GM12801 (cell line): ENCODE measurements around the gene GSTM1.

ENCODE experiments used
- TF ChIP-seq, protein P1 (sequence below): IDR thresholded peaks from one replicate; pipeline ENCODE4 v1.5.1; 2011; ENCODE audit warnings: control low read depth; ENCODE audit not compliant: insufficient read length; ENCODE audit errors: extremely low read depth

The GSTM1 gene

DNA sequence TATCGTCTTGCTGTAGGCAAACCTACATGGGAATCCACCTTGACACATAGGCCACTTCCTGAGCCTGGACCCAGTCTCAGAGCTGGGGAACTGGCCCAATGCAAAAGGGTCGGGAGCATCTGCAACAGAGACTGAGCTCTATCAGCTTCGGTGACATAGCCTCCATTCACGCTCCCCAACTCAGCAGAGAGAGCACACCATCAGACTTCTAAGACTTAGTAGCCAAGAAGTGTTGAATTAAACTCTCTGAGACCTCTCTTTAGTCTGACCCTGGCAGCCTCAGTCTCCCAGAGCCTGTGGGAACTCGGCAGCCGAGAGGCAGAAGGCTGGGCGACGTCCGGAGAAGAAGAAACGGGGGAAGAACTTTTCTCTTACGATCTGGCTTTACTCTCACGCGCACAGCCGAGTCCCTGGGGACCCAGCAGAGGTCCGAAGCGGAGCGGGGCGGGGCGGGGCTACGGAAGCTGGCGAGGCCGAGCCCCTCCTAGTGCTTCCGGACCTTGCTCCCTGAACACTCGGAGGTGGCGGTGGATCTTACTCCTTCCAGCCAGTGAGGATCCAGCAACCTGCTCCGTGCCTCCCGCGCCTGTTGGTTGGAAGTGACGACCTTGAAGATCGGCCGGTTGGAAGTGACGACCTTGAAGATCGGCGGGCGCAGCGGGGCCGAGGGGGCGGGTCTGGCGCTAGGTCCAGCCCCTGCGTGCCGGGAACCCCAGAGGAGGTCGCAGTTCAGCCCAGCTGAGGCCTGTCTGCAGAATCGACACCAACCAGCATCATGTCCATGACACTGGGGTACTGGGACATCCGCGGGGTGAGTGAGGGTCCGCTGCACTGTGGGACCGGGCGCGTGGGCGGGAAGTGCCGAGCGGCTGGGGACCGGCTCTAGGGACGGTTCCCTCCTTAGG is 31.8 kb upstream of the GSTM1 start, which contains the start of gene GSTM4:
TSS of gene GSTM4 (plus strand) at position 485 of the 905 bp plus-strand sequence. CDS start at position 776, 291 bp downstream.
- TF ChIP-seq, protein P1, sequence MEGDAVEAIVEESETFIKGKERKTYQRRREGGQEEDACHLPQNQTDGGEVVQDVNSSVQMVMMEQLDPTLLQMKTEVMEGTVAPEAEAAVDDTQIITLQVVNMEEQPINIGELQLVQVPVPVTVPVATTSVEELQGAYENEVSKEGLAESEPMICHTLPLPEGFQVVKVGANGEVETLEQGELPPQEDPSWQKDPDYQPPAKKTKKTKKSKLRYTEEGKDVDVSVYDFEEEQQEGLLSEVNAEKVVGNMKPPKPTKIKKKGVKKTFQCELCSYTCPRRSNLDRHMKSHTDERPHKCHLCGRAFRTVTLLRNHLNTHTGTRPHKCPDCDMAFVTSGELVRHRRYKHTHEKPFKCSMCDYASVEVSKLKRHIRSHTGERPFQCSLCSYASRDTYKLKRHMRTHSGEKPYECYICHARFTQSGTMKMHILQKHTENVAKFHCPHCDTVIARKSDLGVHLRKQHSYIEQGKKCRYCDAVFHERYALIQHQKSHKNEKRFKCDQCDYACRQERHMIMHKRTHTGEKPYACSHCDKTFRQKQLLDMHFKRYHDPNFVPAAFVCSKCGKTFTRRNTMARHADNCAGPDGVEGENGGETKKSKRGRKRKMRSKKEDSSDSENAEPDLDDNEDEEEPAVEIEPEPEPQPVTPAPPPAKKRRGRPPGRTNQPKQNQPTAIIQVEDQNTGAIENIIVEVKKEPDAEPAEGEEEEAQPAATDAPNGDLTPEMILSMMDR = no peak

DNA sequence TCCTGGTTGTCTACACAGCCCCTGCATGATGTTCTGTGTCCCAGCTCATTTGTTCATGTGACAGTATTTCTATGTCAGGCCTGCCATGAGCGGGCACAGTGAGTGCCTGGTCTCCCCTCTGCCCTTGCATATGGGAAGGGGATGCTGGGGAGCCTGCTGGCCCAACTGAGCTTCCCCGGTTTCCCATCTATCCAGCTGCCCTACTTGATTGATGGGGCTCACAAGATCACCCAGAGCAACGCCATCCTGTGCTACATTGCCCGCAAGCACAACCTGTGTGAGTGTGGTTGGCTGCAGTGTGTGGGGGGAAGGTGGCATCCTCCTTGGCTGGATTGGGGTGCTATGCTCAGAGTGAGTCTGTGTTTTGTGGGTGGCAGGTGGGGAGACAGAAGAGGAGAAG is 30.2 kb upstream of the GSTM1 start:
- TF ChIP-seq, protein P1 = no peak

DNA sequence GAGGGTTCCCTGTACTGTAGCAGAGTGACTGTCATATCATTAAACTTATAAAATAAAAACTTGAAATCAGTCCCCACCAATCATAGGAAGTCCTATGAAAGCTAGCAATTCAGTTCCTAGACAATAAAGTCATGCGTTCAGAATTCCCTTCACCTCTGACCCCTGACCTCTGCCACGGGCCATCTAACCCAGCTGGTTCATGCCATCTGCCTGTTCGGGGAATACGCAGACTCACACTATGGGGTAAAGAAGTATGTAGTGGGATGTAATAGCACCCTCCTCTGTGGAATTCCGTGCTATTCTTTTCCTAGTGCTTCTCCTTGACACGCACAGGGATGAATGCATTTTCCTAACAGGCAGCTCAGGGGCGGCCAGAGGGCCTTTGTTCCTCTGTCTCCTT is 29.6 kb upstream of the GSTM1 start:
- TF ChIP-seq, protein P1 = no peak

DNA sequence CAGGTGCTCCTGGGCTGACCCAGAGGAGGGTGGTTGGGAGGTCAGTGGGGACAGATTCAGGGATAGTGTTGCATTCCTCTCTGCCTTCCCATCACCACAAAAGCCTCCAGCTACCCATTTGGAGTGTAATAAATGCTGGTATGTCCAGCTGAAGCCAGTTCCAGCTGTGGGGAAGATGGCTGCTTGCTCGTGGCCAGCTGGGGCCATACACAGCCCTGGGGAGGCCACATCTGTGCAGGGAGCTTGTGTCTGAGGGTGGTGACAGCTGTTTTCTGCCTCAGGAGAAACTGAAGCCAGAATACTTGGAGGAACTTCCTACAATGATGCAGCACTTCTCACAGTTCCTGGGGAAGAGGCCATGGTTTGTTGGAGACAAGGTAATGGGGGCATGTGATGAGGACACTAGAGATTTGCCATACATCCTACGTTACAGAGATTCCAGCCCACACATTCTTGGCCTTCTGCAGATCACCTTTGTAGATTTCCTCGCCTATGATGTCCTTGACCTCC is 29.0 kb upstream of the GSTM1 start:
- TF ChIP-seq, protein P1 = no peak

DNA sequence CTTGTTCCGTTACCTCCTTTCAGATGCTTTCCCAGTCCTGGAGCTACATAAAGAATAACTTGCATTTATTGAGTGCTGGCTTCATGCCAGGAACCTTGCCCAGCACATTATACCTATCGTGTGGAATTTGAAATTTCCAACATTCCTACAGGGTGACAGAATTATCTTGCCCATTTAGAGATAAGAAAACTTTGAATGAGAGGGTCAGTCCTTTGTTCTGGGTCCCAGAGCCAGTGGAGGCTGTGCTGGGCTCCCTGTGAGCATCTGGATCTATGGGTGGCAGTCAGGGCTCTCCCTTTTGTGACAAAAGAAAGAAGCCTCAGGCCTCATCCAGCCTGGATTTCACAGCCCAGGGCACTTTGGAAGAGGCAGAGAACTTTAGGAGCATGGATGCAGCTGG is 28.5 kb upstream of the GSTM1 start:
- TF ChIP-seq, protein P1 = no peak

DNA sequence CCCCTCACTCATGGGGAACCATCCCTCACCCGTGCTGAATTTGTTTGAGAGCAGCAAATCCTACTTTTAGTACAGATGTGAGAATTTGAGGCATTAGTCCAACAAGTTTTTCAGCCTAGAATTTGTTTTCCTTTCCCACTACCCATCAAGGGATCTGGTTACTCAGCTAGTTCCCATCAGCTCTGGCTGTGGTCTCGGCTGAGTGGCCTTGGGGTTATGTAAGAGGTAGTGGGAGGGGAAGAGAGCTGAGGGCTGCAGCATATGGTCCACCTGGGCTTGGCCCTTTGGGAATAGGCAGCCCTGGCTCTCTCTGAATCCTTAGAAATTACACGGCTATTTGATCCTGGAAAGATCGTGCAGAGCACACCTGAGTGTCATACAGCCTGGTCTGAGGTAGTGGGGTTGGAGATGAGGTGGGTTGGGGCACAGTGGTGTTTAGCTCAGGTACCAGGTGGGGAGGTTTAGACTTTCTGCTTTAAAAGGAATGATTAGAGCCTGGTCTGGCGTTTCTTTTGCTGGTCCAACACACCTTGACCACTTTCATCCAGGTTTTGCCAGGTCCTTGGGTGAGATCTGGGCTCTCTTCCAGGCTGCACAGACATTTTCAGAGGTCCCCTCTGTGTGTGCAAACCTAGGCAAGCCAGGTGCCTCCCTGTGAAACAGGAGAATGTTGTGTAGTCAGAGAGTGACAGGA is 27.5 kb upstream of the GSTM1 start:
- TF ChIP-seq, protein P1 = no peak

DNA sequence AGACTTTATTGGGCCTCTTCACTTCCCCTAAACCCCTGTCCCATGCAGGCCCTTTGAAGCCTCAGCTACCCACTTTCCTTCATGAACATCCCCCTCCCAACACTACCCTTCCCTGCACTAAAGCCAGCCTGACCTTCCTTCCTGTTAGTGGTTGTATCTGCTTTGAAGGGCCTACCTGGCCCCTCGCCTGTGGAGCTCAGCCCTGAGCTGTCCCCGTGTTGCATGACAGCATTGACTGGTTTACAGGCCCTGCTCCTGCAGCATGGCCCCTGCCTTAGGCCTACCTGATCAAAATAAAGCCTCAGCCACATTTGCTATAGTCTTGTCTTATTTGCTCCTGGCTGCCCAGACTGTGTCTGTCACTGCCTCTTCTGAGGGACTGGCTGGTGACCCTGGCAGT is 26.2 kb upstream of the GSTM1 start:
- TF ChIP-seq, protein P1 = no peak
